ENCODE data around the gene DRC1.

- TF ChIP-seq CTCF (IDR thresholded peaks at IDR 0.05) (no peak), POLR2A (IDR thresholded peaks at IDR 0.05) (no peak)
Measured at GRCh38 chr2:26382564-26382963, 19.2 kb upstream of the DRC1 start.
